Activated gamma-delta T cell treated with anti-CD3 and anti-CD28 coated beads, Interleukin-2, amount 50 U/mL, for 16 hours (primary cell): ENCODE data around the gene NT5C3B.
"Not testable (repeated sequence)": the region's sequence is repeated elsewhere in the genome, so short reads cannot be mapped to it uniquely, and the experiment has no call there.

ENCODE experiments used
- DNase-seq: peaks from one replicate; pipeline ENCODE4 v3.0.0-alpha.2; 2020; ENCODE audit warnings: low read depth

Gene NT5C3B

DNA sequence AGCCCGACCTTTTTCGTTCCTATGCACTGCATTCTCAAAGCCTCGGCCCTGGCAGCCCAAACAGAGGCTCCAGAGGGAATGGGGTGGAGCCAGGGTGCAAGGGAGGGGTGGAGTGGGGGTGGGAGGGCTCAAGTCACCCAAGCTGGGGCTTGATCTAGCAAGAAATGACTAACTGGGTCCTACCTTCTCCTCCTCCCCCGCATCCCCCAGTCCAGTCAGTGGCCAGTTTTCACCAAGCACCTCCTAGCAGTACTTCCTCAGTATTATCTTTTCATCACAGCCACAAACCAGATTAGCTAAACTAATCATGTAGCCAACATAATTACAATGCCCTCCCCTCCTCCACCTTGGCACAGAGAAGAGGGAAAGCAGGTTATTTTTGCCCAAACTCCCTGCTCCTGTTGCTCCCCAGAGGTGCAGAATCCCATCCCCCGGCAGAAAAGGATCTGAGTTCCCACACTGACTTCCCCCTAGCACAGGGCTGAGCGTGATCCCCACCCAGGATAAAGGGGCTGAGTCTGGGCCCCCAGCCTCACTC, 51.8 kb downstream of the NT5C3B start:
- DNase-seq = no peak

DNA sequence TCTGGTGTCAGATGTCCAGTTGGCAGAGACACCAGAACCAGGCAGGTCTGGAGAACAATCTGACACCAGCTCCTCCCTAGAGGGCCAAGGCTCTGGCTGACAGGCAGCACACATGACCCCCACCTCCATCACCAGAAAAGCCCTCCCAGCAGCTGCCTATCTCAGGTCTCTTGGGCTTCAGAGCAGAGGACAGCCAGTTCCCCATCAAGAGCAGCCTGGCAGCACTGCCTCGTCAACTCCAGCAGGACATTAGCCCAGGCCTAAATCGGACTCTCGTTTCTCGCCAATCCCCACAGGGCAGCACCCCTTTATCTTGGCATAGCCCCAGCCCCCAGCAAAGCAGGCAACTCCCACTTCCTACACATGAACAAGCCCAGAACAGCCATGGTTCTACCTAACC, 53.9 kb downstream of the NT5C3B start:
- no peak for DNase-seq

DNA sequence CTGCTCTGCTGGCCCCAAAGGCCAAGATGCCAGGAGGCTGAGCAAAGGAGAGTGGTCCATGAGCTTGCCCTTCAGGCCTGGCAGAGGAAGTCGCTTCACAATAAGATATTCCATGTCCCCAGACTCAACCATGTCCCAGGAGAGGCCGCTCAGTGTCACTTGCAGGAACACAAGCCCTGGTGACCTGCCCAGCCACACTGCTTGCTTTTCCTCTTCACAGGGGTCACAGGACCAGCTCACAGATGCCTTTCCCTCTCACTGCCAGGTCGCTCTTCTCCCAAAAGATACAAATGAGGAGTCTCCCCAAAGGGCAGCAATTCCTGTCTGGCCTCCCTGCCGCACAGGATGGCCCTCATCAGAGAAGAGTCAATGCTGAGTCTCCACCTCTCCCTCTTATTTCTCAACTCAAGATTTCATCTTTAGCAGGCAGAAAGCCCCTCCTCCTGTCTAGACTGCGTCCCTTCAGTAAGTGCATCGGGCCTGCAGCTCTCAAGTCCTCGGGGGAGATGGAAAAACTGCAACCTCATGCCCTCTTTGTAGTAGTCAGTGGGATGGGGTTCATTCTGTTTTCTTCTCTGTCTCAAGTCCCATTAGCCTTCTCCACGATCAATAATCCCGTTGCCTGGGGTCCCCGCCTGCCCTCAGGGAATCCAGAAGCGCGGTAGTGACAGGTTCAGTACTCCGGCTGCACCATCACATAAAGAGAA, 54.5 kb downstream of the NT5C3B start:
- DNase-seq = no peak

DNA sequence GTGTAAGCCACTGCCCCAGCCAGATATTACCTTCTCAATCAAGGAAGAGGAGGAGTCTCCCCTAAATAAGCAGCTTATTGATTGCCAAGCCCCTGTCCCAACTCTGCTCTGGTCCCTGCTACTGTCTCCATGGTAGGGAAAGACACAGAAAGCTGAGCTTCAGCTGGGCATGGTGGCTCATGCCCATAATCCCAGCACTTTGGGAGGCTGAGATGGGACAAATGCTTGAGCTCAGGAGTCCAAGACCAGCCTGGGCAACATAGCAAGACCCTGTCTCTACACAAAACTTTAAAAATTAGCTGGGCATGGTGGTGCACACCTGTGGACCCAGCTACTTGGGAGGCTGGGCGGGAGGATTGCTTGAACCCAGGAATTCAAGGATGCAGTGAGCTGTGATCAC, 56.1 kb downstream of the NT5C3B start:
- DNase-seq = no peak

DNA sequence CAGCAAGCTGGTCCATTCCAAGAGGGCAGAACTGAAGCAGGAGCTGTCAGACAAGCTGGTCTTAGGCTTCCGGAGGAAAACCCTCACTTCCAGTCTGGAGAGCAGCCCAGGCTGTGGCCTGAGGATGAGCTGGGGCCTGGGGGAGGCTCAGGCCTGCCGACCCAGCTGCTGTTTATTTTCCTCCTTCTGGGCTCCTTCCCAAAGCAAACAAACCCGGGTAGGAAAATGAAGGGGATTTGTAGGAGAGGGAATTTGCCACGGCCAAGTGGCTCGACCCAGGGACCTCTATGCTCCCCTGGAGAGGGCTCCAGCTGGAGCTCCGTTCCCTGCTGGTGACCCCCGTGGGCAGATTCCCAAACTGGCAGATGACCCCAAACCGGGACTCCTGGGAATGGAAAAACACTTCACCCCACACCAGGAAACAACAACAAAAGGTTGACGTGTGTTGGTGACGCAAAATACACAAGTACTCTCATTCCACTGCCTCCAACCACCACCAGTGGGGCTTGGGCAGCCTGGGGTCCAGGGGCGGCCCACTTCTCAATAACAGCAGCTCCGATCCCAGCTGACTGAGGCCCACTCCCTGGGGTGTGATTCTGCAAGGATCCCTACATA, 58.4 kb downstream of the NT5C3B start:
- DNase-seq = no peak

DNA sequence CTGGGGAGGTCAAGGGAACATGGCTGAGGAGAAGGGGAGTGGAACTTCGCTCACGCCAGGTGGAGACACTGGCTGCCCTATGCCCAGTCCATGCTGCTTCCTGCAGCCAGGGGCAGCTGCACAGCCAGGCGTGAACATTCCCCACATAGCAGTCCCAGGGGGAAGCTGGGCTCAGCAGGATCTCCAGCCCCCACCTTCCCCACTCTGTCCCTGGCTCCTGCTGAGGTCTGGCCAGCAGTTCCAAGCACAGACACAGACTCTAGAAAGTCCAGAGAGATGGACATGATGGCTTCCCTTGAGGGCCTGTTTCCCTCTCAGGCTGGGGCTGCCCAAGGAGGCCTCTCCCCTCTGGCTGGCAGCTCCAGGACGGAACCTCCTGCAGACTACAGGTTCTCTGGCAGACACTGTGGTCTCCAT, 58.9 kb downstream of the NT5C3B start:
- DNase-seq = no peak

DNA sequence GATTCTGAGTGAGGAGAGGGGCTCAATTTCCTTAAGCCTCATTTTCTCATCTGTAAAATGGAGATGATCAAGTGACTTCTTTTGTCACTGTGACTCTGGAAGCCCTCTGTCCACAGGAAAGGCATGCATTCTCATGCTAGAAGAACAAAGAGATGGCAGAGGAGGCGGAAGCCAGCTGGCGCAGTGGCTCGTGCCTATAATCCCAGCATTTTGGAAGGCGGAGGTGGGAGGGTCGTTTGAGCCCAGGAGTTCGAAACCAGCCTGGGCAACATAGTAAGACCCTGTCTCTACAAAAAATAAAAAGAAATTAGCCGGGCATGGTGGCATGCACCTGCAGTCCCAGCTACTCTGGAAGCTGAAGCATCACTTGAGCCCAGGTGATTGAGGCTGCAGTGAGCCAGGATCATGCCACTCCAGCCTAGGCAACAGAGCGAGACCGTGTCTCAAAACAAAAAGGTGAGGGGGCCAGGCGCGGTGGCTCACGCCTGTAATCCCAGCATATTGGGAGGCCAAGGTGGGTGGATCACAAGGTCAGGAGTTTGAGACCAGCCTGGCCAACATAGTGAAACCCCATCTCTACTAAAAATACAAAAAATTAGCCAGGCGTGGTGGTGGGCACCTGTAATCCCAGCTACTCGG, 59.7 kb downstream of the NT5C3B start:
- DNase-seq = not testable (repeated sequence)

DNA sequence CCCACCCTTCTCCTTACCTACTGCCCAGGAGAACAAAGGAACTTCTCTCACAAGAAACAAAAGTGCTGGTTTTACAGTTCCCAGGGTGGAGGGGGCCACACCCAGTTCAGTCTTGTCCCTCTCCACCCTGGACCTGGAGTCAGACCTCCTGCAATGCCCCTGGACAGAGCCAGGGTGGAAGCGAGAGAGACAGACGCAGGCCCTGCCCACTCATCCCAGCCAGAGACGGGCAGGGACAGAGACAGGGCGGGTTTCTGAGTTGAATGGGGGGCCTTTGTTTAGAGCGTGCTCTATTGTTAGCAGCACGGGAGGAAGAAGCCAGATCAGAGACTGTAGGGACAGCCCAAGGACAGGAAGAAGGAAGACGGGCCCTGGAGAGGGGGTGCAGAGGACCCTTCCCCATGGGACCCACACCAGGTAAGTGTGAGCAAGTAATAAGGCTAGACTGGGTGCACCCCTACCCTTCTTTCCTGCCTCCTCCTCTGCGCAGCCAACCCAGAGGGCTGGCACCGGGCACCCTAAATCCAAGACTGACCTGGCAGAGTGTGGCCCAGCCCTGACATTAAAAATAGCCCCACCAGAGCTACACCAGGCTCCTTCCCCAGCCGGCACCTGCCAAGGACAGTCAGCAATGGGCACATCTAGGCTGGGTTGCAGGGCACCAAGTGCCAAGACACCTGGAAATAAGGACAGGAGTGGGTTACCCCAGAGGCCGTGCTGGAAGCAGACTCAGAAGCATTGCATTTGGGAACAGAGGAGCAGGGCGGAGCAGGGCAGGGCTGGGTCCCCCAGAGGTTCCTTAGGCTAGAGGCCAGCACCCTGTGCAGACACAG, 60.4 kb downstream of the NT5C3B start:
- no peak for DNase-seq
